HG02852 (cell line): Measurements from ENCODE around the gene GCNT3.
"Not testable (repeated sequence)": the region's sequence is repeated elsewhere in the genome, so short reads cannot be mapped to it uniquely, and the experiment has no call there.

Source experiments
- ATAC-seq: cut with Tn5 transposase; IDR thresholded peaks from one replicate; pipeline ENCODE4 v1.9.1; 2021; ENCODE audit warnings: mild to moderate bottlenecking, moderate library complexity; ENCODE audit not compliant: unreplicated experiment

Gene GCNT3

GRCh38 chr15:59616379-59616778 is 4.8 kb downstream of the GCNT3 start:
- ATAC-seq = no peak

- no peak for ATAC-seq
Observed at GRCh38 chr15:59618406-59618805, 6.8 kb downstream of the GCNT3 start.

GRCh38 chr15:59622289-59622688 is 10.7 kb downstream of the GCNT3 start:
- no peak for ATAC-seq

- ATAC-seq = no peak
Observed at GRCh38 chr15:59632714-59633113, 21.1 kb downstream of the GCNT3 start.

- ATAC-seq = no peak
Observed at GRCh38 chr15:59636184-59636583, 24.6 kb downstream of the GCNT3 start.

- ATAC-seq = not testable (repeated sequence)
Observed at GRCh38 chr15:59637507-59637906, 25.9 kb downstream of the GCNT3 start.

GRCh38 chr15:59642351-59642750 is 30.8 kb downstream of the GCNT3 start:
- no peak for ATAC-seq

GRCh38 chr15:59644756-59645155 is 33.2 kb downstream of the GCNT3 start:
- no peak for ATAC-seq

- not testable (repeated sequence) for ATAC-seq
Observed at GRCh38 chr15:59645812-59646211, 34.2 kb downstream of the GCNT3 start.

- ATAC-seq = no peak
Observed at GRCh38 chr15:59646277-59646676, 34.7 kb downstream of the GCNT3 start.

GRCh38 chr15:59647085-59647484 is 35.5 kb downstream of the GCNT3 start:
- ATAC-seq = no peak

- ATAC-seq = no peak
Observed at GRCh38 chr15:59649603-59650002, 38.0 kb downstream of the GCNT3 start.

- no peak for ATAC-seq
Observed at GRCh38 chr15:59654046-59654445, 42.5 kb downstream of the GCNT3 start.

GRCh38 chr15:59656897-59657634 is 45.5 kb downstream of the GCNT3 start, which contains the start of gene GTF2A2:
TSS of gene GTF2A2 (minus strand) at chr15:59657515. CDS start at chr15:59652277, 5,238 bp downstream.
- ATAC-seq = peak; percentile 99

- no peak for ATAC-seq
Observed at GRCh38 chr15:59657635-59658125, 46.1 kb downstream of the GCNT3 start.

GRCh38 chr15:59659366-59659765 is 47.8 kb downstream of the GCNT3 start:
- ATAC-seq = no peak

- no peak for ATAC-seq
Observed at GRCh38 chr15:59662260-59662659, 50.7 kb downstream of the GCNT3 start.

- ATAC-seq = no peak
Observed at GRCh38 chr15:59668556-59668955, 57.0 kb downstream of the GCNT3 start.
